Measurements from ENCODE around the gene SSBP3. TPM values are rescaled to one million over a fixed set of nuclear protein-coding genes. Genes with fewer than 3 reads are reported as not detected.

Gene SSBP3
- total RNA-seq, 1 donor from 2014 or later, result 84.4 TPM

GRCh38 chr1:54272134-54272533 is 134.1 kb downstream of the SSBP3 start:
- Mint-ChIP-seq H3K27ac (no peak overlapping the region), H3K4me1 (ENCODE audit: low read depth) (peaks cover 26% of the 10 kb centered on the region), H3K27me3 (ENCODE audit: low read depth) (no peaks in the 10 kb centered on the region), H3K9me3 (no peaks in the 10 kb centered on the region), H3K36me3 (ENCODE audit: low read depth) (peaks cover 6% of the 10 kb centered on the region), H3K4me3 (ENCODE audit: low read depth) (no peak overlapping the region)
- intact Hi-C loops (cut with micrococcal nuclease), result no loop called here
- DNase-seq (ENCODE audit: low spot score), result no peak

- no peaks in the 10 kb centered on the region for H3K36me3 Mint-ChIP-seq (ENCODE audit: low read depth)
- H3K27ac Mint-ChIP-seq, result no peak overlapping the region
Measured at GRCh38 chr1:54271341-54271740, 134.9 kb downstream of the SSBP3 start.

GRCh38 chr1:54270543-54270942 is 135.7 kb downstream of the SSBP3 start:
- DNase-seq (ENCODE audit: low spot score), result no peak
- H3K9me3 Mint-ChIP-seq, result no peaks in the 10 kb centered on the region
- no peaks in the 10 kb centered on the region for H3K27me3 Mint-ChIP-seq (ENCODE audit: low read depth)
- no peak overlapping the region for H3K4me3 Mint-ChIP-seq (ENCODE audit: low read depth)
- peak overlapping the region; percentile 33 for H3K27ac Mint-ChIP-seq
- H3K4me1 Mint-ChIP-seq (ENCODE audit: low read depth), result peaks cover 15% of the 10 kb centered on the region
- H3K36me3 Mint-ChIP-seq (ENCODE audit: low read depth), result no peaks in the 10 kb centered on the region
- intact Hi-C loops (cut with micrococcal nuclease), result no loop called here

More at GRCh38 chr1:54271341-54271740, 134.9 kb downstream of the SSBP3 start:
- intact Hi-C loops (cut with micrococcal nuclease), result no loop called here
- DNase-seq (ENCODE audit: low spot score), result no peak
- H3K27me3 Mint-ChIP-seq (ENCODE audit: low read depth), result no peaks in the 10 kb centered on the region
- no peak overlapping the region for H3K4me3 Mint-ChIP-seq (ENCODE audit: low read depth)
- peaks cover 19% of the 10 kb centered on the region for H3K4me1 Mint-ChIP-seq (ENCODE audit: low read depth)
- H3K9me3 Mint-ChIP-seq, result no peaks in the 10 kb centered on the region

- no peak for DNase-seq (ENCODE audit: low spot score)
- intact Hi-C loops (cut with micrococcal nuclease), result no loop called here
- Mint-ChIP-seq H3K27ac (no peak overlapping the region), H3K4me3 (ENCODE audit: low read depth) (no peak overlapping the region), H3K27me3 (ENCODE audit: low read depth) (no peaks in the 10 kb centered on the region), H3K9me3 (no peaks in the 10 kb centered on the region), H3K4me1 (ENCODE audit: low read depth) (peaks cover 6% of the 10 kb centered on the region), H3K36me3 (ENCODE audit: low read depth) (no peaks in the 10 kb centered on the region)
Measured at GRCh38 chr1:54268762-54269297, 137.4 kb downstream of the SSBP3 start.

- Mint-ChIP-seq H3K4me1 (ENCODE audit: low read depth) (peaks cover 6% of the 10 kb centered on the region), H3K27me3 (ENCODE audit: low read depth) (no peaks in the 10 kb centered on the region), H3K4me3 (ENCODE audit: low read depth) (no peak overlapping the region), H3K36me3 (ENCODE audit: low read depth) (no peaks in the 10 kb centered on the region), H3K9me3 (no peaks in the 10 kb centered on the region), H3K27ac (no peak overlapping the region)
- intact Hi-C loops (cut with micrococcal nuclease), result no loop called here
- DNase-seq (ENCODE audit: low spot score), result no peak
Measured at GRCh38 chr1:54267815-54268761, 138.1 kb downstream of the SSBP3 start.

GRCh38 chr1:54266908-54267307 is 139.3 kb downstream of the SSBP3 start:
- H3K9me3 Mint-ChIP-seq, result no peaks in the 10 kb centered on the region
- H3K27ac Mint-ChIP-seq, result no peak overlapping the region
- no peaks in the 10 kb centered on the region for H3K36me3 Mint-ChIP-seq (ENCODE audit: low read depth)
- H3K4me1 Mint-ChIP-seq (ENCODE audit: low read depth), result peaks cover 6% of the 10 kb centered on the region
- intact Hi-C loops (cut with micrococcal nuclease), result no loop called here
- H3K27me3 Mint-ChIP-seq (ENCODE audit: low read depth), result no peaks in the 10 kb centered on the region
- H3K4me3 Mint-ChIP-seq (ENCODE audit: low read depth), result no peak overlapping the region
- DNase-seq (ENCODE audit: low spot score), result no peak

GRCh38 chr1:54266195-54266594 is 140.0 kb downstream of the SSBP3 start:
- H3K36me3 Mint-ChIP-seq (ENCODE audit: low read depth), result no peaks in the 10 kb centered on the region
- H3K4me3 Mint-ChIP-seq (ENCODE audit: low read depth), result no peak overlapping the region
- no peak overlapping the region for H3K27ac Mint-ChIP-seq
- intact Hi-C loops (cut with micrococcal nuclease), result no loop called here
- no peaks in the 10 kb centered on the region for H3K27me3 Mint-ChIP-seq (ENCODE audit: low read depth)
- H3K4me1 Mint-ChIP-seq (ENCODE audit: low read depth), result peaks cover 6% of the 10 kb centered on the region
- no peak for DNase-seq (ENCODE audit: low spot score)
- H3K9me3 Mint-ChIP-seq, result no peaks in the 10 kb centered on the region

GRCh38 chr1:54265659-54266058 is 140.5 kb downstream of the SSBP3 start:
- Mint-ChIP-seq H3K36me3 (ENCODE audit: low read depth) (no peaks in the 10 kb centered on the region), H3K27ac (no peak overlapping the region), H3K27me3 (ENCODE audit: low read depth) (no peaks in the 10 kb centered on the region), H3K4me3 (ENCODE audit: low read depth) (no peak overlapping the region), H3K4me1 (ENCODE audit: low read depth) (peaks cover 6% of the 10 kb centered on the region), H3K9me3 (no peaks in the 10 kb centered on the region)
- intact Hi-C loops (cut with micrococcal nuclease), result no loop called here
- DNase-seq (ENCODE audit: low spot score), result no peak

- H3K27me3 Mint-ChIP-seq (ENCODE audit: low read depth), result no peaks in the 10 kb centered on the region
- DNase-seq (ENCODE audit: low spot score), result no peak
- no peak overlapping the region for H3K27ac Mint-ChIP-seq
- H3K9me3 Mint-ChIP-seq, result no peaks in the 10 kb centered on the region
- H3K4me1 Mint-ChIP-seq (ENCODE audit: low read depth), result peaks cover 5% of the 10 kb centered on the region
- intact Hi-C loops (cut with micrococcal nuclease), result no loop called here
- H3K4me3 Mint-ChIP-seq (ENCODE audit: low read depth), result no peak overlapping the region
- no peaks in the 10 kb centered on the region for H3K36me3 Mint-ChIP-seq (ENCODE audit: low read depth)
Measured at GRCh38 chr1:54265126-54265525, 141.1 kb downstream of the SSBP3 start.

GRCh38 chr1:54263601-54264226 is 142.5 kb downstream of the SSBP3 start:
- DNase-seq (ENCODE audit: low spot score), result no peak
- Mint-ChIP-seq H3K36me3 (ENCODE audit: low read depth) (no peaks in the 10 kb centered on the region), H3K27me3 (ENCODE audit: low read depth) (no peaks in the 10 kb centered on the region), H3K4me3 (ENCODE audit: low read depth) (no peak overlapping the region), H3K9me3 (no peaks in the 10 kb centered on the region), H3K27ac (peak overlapping the region; percentile 46), H3K4me1 (ENCODE audit: low read depth) (no peaks in the 10 kb centered on the region)
- intact Hi-C loops (cut with micrococcal nuclease), result no loop called here

GRCh38 chr1:54262244-54262643 is 143.9 kb downstream of the SSBP3 start:
- H3K4me1 Mint-ChIP-seq (ENCODE audit: low read depth), result peaks cover under 1% of the 10 kb centered on the region
- H3K9me3 Mint-ChIP-seq, result no peaks in the 10 kb centered on the region
- no peak overlapping the region for H3K27ac Mint-ChIP-seq
- H3K4me3 Mint-ChIP-seq (ENCODE audit: low read depth), result no peak overlapping the region
- H3K27me3 Mint-ChIP-seq (ENCODE audit: low read depth), result no peaks in the 10 kb centered on the region
- intact Hi-C loops (cut with micrococcal nuclease), result no loop called here
- DNase-seq (ENCODE audit: low spot score), result no peak
- peaks cover 4% of the 10 kb centered on the region for H3K36me3 Mint-ChIP-seq (ENCODE audit: low read depth)

- intact Hi-C loops (cut with micrococcal nuclease), result no loop called here
- DNase-seq (ENCODE audit: low spot score), result no peak
- Mint-ChIP-seq H3K4me3 (ENCODE audit: low read depth) (no peak overlapping the region), H3K9me3 (no peaks in the 10 kb centered on the region), H3K27ac (no peak overlapping the region), H3K27me3 (ENCODE audit: low read depth) (no peaks in the 10 kb centered on the region), H3K4me1 (ENCODE audit: low read depth) (peaks cover 1% of the 10 kb centered on the region), H3K36me3 (ENCODE audit: low read depth) (peaks cover 4% of the 10 kb centered on the region)
Measured at GRCh38 chr1:54260810-54261209, 145.4 kb downstream of the SSBP3 start.

- intact Hi-C loops (cut with micrococcal nuclease), result no loop called here
- Mint-ChIP-seq H3K27ac (no peak overlapping the region), H3K27me3 (ENCODE audit: low read depth) (no peaks in the 10 kb centered on the region), H3K4me1 (ENCODE audit: low read depth) (peaks cover 1% of the 10 kb centered on the region), H3K9me3 (no peaks in the 10 kb centered on the region), H3K36me3 (ENCODE audit: low read depth) (peaks cover 4% of the 10 kb centered on the region), H3K4me3 (ENCODE audit: low read depth) (no peak overlapping the region)
- DNase-seq (ENCODE audit: low spot score), result no peak
Measured at GRCh38 chr1:54259546-54260140, 146.6 kb downstream of the SSBP3 start.
